IMR-90 (cell line): ENCODE measurements around the gene DNM2.

ENCODE experiments used
- CEBPB ChIP-seq: IDR thresholded peaks from 2 replicates; pipeline ENCODE4 v1.6.1; 2012; ENCODE audit warnings: low read depth, low read length, improper control_type of control experiment
- MAFK ChIP-seq: IDR thresholded peaks from 2 replicates; pipeline ENCODE4 v1.6.1; 2012; ENCODE audit warnings: low read depth, low read length, improper control_type of control experiment
- MAZ ChIP-seq: IDR thresholded peaks from 2 replicates; pipeline ENCODE4 v1.6.1; 2012; ENCODE audit warnings: low read depth, mild to moderate bottlenecking, low read length, improper control_type of control experiment, moderate library complexity, borderline replicate concordance
- MXI1 ChIP-seq: IDR thresholded peaks from 2 replicates; pipeline ENCODE4 v1.6.1; 2012; ENCODE audit warnings: low read depth, mild to moderate bottlenecking, low read length, moderate library complexity, borderline replicate concordance
- NFE2L2 ChIP-seq: fragments of 150-350 bp; IDR thresholded peaks from 2 replicates; pipeline ENCODE4 v1.6.1; 2016; ENCODE audit warnings: low read depth, mild to moderate bottlenecking, low read length
- POLR2A ChIP-seq: IDR thresholded peaks from 2 replicates; pipeline ENCODE4 v1.6.1; 2012; ENCODE audit warnings: mild to moderate bottlenecking, low read depth, low read length
- RAD21 ChIP-seq: IDR thresholded peaks from 2 replicates; pipeline ENCODE4 v1.6.1; 2012; ENCODE audit warnings: low read length, improper control_type of control experiment
- RCOR1 ChIP-seq: IDR thresholded peaks from 2 replicates; pipeline ENCODE4 v1.6.1; 2012; ENCODE audit warnings: mild to moderate bottlenecking, low read length, improper control_type of control experiment; ENCODE audit not compliant: insufficient replicate concordance
- SMC3 ChIP-seq: fragments of 150-350 bp; IDR thresholded peaks from 2 replicates; pipeline ENCODE4 v1.6.1; 2016; ENCODE audit warnings: low read depth, mild to moderate bottlenecking, antibody characterized with exemption, low read length, moderate library complexity
- TF ChIP-seq, protein P1 (sequence below): conservative IDR thresholded peaks from 2 replicates; pipeline ENCODE4 v1.5.1; 2012; ENCODE audit warnings: mild to moderate bottlenecking, low read depth, low read length, improper control_type of control experiment
- TF ChIP-seq, protein P2 (sequence below): fragments of 150-350 bp; IDR thresholded peaks from 2 replicates; pipeline ENCODE4 v1.6.1; 2017; ENCODE audit warnings: mild to moderate bottlenecking, antibody characterized with exemption, low read length, low read depth

DNA sequence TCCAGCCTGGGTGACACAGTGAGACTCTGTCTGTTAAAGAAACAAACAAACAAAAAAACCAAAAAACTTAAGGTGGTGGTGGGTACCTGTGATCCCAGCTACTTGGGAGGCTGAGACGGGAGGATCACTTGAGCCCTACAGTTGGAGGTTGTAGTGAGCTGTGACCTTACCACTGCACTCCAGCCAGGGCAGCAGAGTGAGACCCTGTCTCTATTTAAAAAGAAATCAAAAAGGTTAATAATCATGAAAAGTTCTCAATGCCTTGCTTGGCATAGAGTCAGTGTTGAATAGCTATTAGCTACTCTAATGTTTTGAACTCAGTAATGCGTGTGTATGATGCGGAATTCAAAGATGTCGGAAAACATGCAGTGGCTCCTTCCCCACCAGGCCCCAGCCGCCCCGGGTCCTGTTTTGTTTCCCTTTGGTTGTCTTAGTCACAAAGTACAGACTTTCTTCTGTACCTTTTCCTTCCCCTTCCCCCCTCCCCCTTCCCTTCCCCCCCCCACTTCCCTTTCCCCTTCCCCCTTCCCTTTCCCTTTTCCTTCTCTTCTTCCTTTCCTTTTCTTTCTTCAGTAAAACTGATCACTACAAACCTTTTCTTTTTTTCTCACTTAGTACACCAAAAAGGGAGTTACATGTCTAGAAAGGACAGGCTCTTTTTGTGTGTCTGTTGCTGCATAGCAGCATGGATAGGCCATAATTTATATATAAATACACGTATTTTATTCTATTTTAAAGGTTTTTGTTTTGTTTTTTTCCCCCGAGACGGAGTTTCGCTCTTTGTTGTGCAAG lies 35.2 kb downstream of the DNM2 start:
- TF ChIP-seq, protein P1, sequence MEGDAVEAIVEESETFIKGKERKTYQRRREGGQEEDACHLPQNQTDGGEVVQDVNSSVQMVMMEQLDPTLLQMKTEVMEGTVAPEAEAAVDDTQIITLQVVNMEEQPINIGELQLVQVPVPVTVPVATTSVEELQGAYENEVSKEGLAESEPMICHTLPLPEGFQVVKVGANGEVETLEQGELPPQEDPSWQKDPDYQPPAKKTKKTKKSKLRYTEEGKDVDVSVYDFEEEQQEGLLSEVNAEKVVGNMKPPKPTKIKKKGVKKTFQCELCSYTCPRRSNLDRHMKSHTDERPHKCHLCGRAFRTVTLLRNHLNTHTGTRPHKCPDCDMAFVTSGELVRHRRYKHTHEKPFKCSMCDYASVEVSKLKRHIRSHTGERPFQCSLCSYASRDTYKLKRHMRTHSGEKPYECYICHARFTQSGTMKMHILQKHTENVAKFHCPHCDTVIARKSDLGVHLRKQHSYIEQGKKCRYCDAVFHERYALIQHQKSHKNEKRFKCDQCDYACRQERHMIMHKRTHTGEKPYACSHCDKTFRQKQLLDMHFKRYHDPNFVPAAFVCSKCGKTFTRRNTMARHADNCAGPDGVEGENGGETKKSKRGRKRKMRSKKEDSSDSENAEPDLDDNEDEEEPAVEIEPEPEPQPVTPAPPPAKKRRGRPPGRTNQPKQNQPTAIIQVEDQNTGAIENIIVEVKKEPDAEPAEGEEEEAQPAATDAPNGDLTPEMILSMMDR: no peak
- no peak for TF ChIP-seq NFE2L2
- TF ChIP-seq POLR2A: no peak
- TF ChIP-seq MAZ: no peak
- TF ChIP-seq RAD21: no peak
- TF ChIP-seq, protein P2, sequence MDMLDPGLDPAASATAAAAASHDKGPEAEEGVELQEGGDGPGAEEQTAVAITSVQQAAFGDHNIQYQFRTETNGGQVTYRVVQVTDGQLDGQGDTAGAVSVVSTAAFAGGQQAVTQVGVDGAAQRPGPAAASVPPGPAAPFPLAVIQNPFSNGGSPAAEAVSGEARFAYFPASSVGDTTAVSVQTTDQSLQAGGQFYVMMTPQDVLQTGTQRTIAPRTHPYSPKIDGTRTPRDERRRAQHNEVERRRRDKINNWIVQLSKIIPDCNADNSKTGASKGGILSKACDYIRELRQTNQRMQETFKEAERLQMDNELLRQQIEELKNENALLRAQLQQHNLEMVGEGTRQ: no peak
- TF ChIP-seq MAFK: no peak
- TF ChIP-seq SMC3: no peak
- TF ChIP-seq CEBPB: no peak
- no peak for TF ChIP-seq RCOR1
- no peak for TF ChIP-seq MXI1
